Mesothelial cell of epicardium (in vitro differentiated cells): Measurements from ENCODE around the gene RAMP3. TPM values are rescaled to one million over a fixed set of nuclear protein-coding genes. Genes with fewer than 3 reads are reported as not detected.
"Not testable (repeated sequence)": the region's sequence is repeated elsewhere in the genome, so short reads cannot be mapped to it uniquely, and the experiment has no call there.

ENCODE experiments used
- DNase-seq, 2 experiments: peaks; one replicate each; pipeline ENCODE4 v3.0.0; 2021; ENCODE audit warnings: low spot score in 2 of 2; ENCODE audit not compliant: unreplicated experiment in 2 of 2
- H3K27ac Mint-ChIP-seq: 2 replicates; pipeline ENCODE4 v1.8.0; 2021; ENCODE audit warnings: mixed read lengths
- H3K27me3 Mint-ChIP-seq: 2 replicates; pipeline ENCODE4 v1.8.0; 2021; ENCODE audit warnings: low read depth, mixed read lengths
- H3K36me3 Mint-ChIP-seq: 2 replicates; pipeline ENCODE4 v1.8.0; 2021; ENCODE audit warnings: mixed read lengths
- H3K4me1 Mint-ChIP-seq: 2 replicates; pipeline ENCODE4 v1.8.0; 2021; ENCODE audit warnings: mixed read lengths
- H3K4me3 Mint-ChIP-seq: 2 replicates; pipeline ENCODE4 v1.8.0; 2021; ENCODE audit warnings: mild to moderate bottlenecking, moderate library complexity, mixed read lengths
- H3K9me3 Mint-ChIP-seq: 2 replicates; pipeline ENCODE4 v1.8.0; 2021; ENCODE audit warnings: mixed read lengths
- CTCF ChIP-seq: fragments of 200-600 bp; sonication (generic); IDR thresholded peaks from one replicate; pipeline ENCODE4 v1.5.0; 2021; ENCODE audit warnings: antibody characterized with exemption; ENCODE audit not compliant: unreplicated experiment
- total RNA-seq: library from RNA; stranded (reverse); gene quantifications from 3 replicates; pipeline ENCODE4 v1.2.1, GENCODE V29; 2021

The RAMP3 gene
- total RNA-seq, 1 donor from 2014 or later = not detected

- no peak overlapping the region for H3K4me3 Mint-ChIP-seq
- peaks cover 63% of the 10 kb centered on the region for H3K27me3 Mint-ChIP-seq
- DNase-seq = no peak
- no peaks in the 10 kb centered on the region for H3K36me3 Mint-ChIP-seq
- H3K27ac Mint-ChIP-seq = no peak overlapping the region
- H3K4me1 Mint-ChIP-seq = no peaks in the 10 kb centered on the region
- H3K9me3 Mint-ChIP-seq = no peaks in the 10 kb centered on the region
- no peak for TF ChIP-seq CTCF
Observed at GRCh38 chr7:45203036-45203435, 45.4 kb downstream of the RAMP3 start.

GRCh38 chr7:45203459-45203858 is 45.9 kb downstream of the RAMP3 start:
- H3K4me3 Mint-ChIP-seq = no peak overlapping the region
- H3K27me3 Mint-ChIP-seq = peaks cover 65% of the 10 kb centered on the region
- H3K27ac Mint-ChIP-seq = no peak overlapping the region
- no peaks in the 10 kb centered on the region for H3K36me3 Mint-ChIP-seq
- no peaks in the 10 kb centered on the region for H3K4me1 Mint-ChIP-seq
- no peak for DNase-seq
- TF ChIP-seq CTCF = no peak
- H3K9me3 Mint-ChIP-seq = no peaks in the 10 kb centered on the region

- Mint-ChIP-seq H3K4me3 (no peak overlapping the region), H3K27me3 (peaks cover 71% of the 10 kb centered on the region), H3K4me1 (no peaks in the 10 kb centered on the region), H3K36me3 (no peaks in the 10 kb centered on the region), H3K9me3 (no peaks in the 10 kb centered on the region), H3K27ac (no peak overlapping the region)
- DNase-seq = no peak
- TF ChIP-seq CTCF = no peak
Observed at GRCh38 chr7:45203936-45204445, 46.4 kb downstream of the RAMP3 start.

GRCh38 chr7:45206266-45206665 is 48.7 kb downstream of the RAMP3 start:
- H3K27me3 Mint-ChIP-seq = peaks cover 79% of the 10 kb centered on the region
- H3K27ac Mint-ChIP-seq, H3K4me1 Mint-ChIP-seq, H3K36me3 Mint-ChIP-seq, H3K9me3 Mint-ChIP-seq, DNase-seq, H3K4me3 Mint-ChIP-seq: not testable (repeated sequence)

- not testable (repeated sequence) for H3K4me3 Mint-ChIP-seq, H3K9me3 Mint-ChIP-seq, H3K27ac Mint-ChIP-seq, H3K36me3 Mint-ChIP-seq, DNase-seq, H3K4me1 Mint-ChIP-seq
- peaks cover 85% of the 10 kb centered on the region for H3K27me3 Mint-ChIP-seq
Observed at GRCh38 chr7:45209909-45210308, 52.3 kb downstream of the RAMP3 start.

GRCh38 chr7:45211066-45211465 is 53.5 kb downstream of the RAMP3 start:
- no peak for TF ChIP-seq CTCF
- Mint-ChIP-seq H3K4me3 (no peak overlapping the region), H3K4me1 (no peaks in the 10 kb centered on the region), H3K9me3 (no peaks in the 10 kb centered on the region), H3K27ac (no peak overlapping the region), H3K27me3 (peaks cover 87% of the 10 kb centered on the region), H3K36me3 (no peaks in the 10 kb centered on the region)
- no peak for DNase-seq

GRCh38 chr7:45211958-45212357 is 54.4 kb downstream of the RAMP3 start:
- Mint-ChIP-seq H3K4me3 (no peak overlapping the region), H3K9me3 (no peaks in the 10 kb centered on the region), H3K36me3 (no peaks in the 10 kb centered on the region), H3K4me1 (no peaks in the 10 kb centered on the region), H3K27ac (no peak overlapping the region), H3K27me3 (peaks cover 84% of the 10 kb centered on the region)
- no peak for TF ChIP-seq CTCF
- DNase-seq = no peak
